Measurements from ENCODE around the gene TCF4. TPM values are rescaled to one million over a fixed set of nuclear protein-coding genes. Genes with fewer than 3 reads are reported as not detected.

Gene TCF4
- total RNA-seq, 1 experiment from 2014 or later = 12.5 TPM

DNA sequence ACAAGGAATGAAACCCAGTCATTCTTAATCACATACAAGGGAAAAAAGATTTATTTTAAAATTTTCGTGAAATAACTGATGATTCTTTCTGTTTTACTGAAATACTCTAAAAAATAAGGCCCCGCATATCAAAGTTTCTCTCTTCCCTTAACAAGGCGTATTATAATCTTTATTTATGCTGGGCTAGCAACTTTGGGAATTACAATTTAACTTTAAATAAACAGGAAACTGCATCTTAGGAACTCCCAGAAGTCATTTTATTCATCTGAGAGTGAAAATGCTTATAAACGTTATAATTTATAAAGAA is 166.7 kb downstream of the TCF4 start:
- H3K27me3 ChIP-seq (ENCODE audit: low read length) = no peaks in the 10 kb centered on the region
- CTCF ChIA-PET = no interaction called here
- no peaks in the 10 kb centered on the region for H3K9me2 ChIP-seq (replicated peaks; ENCODE audit: low read length)
- intact Hi-C loops (cut with micrococcal nuclease) = no loop called here
- H3K79me2 ChIP-seq (ENCODE audit: low read length) = no peaks in the 10 kb centered on the region
- no peak overlapping the region for H3K9ac ChIP-seq (ENCODE audit: low read length)
- H2AFZ ChIP-seq (ENCODE audit: low read length) = no peak overlapping the region
- TF ChIP-seq, protein P1, sequence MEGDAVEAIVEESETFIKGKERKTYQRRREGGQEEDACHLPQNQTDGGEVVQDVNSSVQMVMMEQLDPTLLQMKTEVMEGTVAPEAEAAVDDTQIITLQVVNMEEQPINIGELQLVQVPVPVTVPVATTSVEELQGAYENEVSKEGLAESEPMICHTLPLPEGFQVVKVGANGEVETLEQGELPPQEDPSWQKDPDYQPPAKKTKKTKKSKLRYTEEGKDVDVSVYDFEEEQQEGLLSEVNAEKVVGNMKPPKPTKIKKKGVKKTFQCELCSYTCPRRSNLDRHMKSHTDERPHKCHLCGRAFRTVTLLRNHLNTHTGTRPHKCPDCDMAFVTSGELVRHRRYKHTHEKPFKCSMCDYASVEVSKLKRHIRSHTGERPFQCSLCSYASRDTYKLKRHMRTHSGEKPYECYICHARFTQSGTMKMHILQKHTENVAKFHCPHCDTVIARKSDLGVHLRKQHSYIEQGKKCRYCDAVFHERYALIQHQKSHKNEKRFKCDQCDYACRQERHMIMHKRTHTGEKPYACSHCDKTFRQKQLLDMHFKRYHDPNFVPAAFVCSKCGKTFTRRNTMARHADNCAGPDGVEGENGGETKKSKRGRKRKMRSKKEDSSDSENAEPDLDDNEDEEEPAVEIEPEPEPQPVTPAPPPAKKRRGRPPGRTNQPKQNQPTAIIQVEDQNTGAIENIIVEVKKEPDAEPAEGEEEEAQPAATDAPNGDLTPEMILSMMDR (conservative IDR thresholded peaks at IDR 0.05; ENCODE audit: low read depth, low read length) = no peak
- no peak for TF ChIP-seq EZH2 (IDR thresholded peaks at IDR 0.05; ENCODE audit: low read length, unreplicated experiment)
- TF ChIP-seq EZH2phosphoT487 (IDR thresholded peaks at IDR 0.05; ENCODE audit: borderline replicate concordance, low read length) = no peak
- ATAC-seq (no peak), DNase-seq (no peak)
- no TSS peak for BruUV-seq (replicated peaks)
- H3K4me3 ChIP-seq (ENCODE audit: low read length) = no peak overlapping the region
- POLR2A ChIA-PET (ENCODE audit: unreplicated experiment) = no interaction called here
- H3K9me3 ChIP-seq (ENCODE audit: low read length) = no peaks in the 10 kb centered on the region
- no peak overlapping the region for H3K27ac ChIP-seq (ENCODE audit: low read length)
- no peaks in the 10 kb centered on the region for H3K36me3 ChIP-seq (ENCODE audit: low read depth, low read length)
- H3K4me2 ChIP-seq (ENCODE audit: low read length) = no peak overlapping the region
- H4K20me1 ChIP-seq (ENCODE audit: low read length) = no peaks in the 10 kb centered on the region
- no peaks in the 10 kb centered on the region for H3K4me1 ChIP-seq (ENCODE audit: insufficient read depth, low read length)
- no peaks in the 10 kb centered on the region for H3F3A ChIP-seq (ENCODE audit: low read length, unreplicated experiment)

GRCh38 chr18:55420665-55421307 is 167.2 kb downstream of the TCF4 start:
- no peaks in the 10 kb centered on the region for H3K27me3 ChIP-seq (ENCODE audit: low read length)
- no peak overlapping the region for H3K4me2 ChIP-seq (ENCODE audit: low read length)
- no peaks in the 10 kb centered on the region for H3K9me2 ChIP-seq (replicated peaks; ENCODE audit: low read length)
- no TSS peak for BruUV-seq (replicated peaks)
- no peak overlapping the region for H2AFZ ChIP-seq (ENCODE audit: low read length)
- no peaks in the 10 kb centered on the region for H3K4me1 ChIP-seq (ENCODE audit: insufficient read depth, low read length)
- no peaks in the 10 kb centered on the region for H3K36me3 ChIP-seq (ENCODE audit: low read depth, low read length)
- H4K20me1 ChIP-seq (ENCODE audit: low read length) = no peaks in the 10 kb centered on the region
- DNase-seq = no peak
- H3F3A ChIP-seq (ENCODE audit: low read length, unreplicated experiment) = no peaks in the 10 kb centered on the region
- CTCF ChIA-PET = interaction anchor here (0.7 kb wide), 1 partner anchor 424 kb away, joined by 5 read pairs; no protein-coding TSS in a partner anchor
- H3K4me3 ChIP-seq (ENCODE audit: low read length) = no peak overlapping the region
- no peaks in the 10 kb centered on the region for H3K9me3 ChIP-seq (ENCODE audit: low read length)
- POLR2A ChIA-PET (ENCODE audit: unreplicated experiment) = no interaction called here
- TF ChIP-seq, protein P1 (conservative IDR thresholded peaks at IDR 0.05; ENCODE audit: low read depth, low read length) = no peak
- TF ChIP-seq EZH2 (IDR thresholded peaks at IDR 0.05; ENCODE audit: low read length, unreplicated experiment) = no peak
- no peak for TF ChIP-seq EZH2phosphoT487 (IDR thresholded peaks at IDR 0.05; ENCODE audit: borderline replicate concordance, low read length)
- no peak overlapping the region for H3K9ac ChIP-seq (ENCODE audit: low read length)
- no peak overlapping the region for H3K27ac ChIP-seq (ENCODE audit: low read length)
- ATAC-seq = no peak
- intact Hi-C loops (cut with micrococcal nuclease) = no loop called here
- H3K79me2 ChIP-seq (ENCODE audit: low read length) = no peaks in the 10 kb centered on the region

GRCh38 chr18:55419947-55420664 is 167.9 kb downstream of the TCF4 start:
- H3K27ac ChIP-seq (ENCODE audit: low read length) = no peak overlapping the region
- DNase-seq = no peak
- H4K20me1 ChIP-seq (ENCODE audit: low read length) = no peaks in the 10 kb centered on the region
- intact Hi-C loops (cut with micrococcal nuclease) = loop anchor here (10.0 kb wide), 1 partner anchor 875 kb away; no protein-coding TSS in a partner anchor
- no peaks in the 10 kb centered on the region for H3F3A ChIP-seq (ENCODE audit: low read length, unreplicated experiment)
- no peaks in the 10 kb centered on the region for H3K4me1 ChIP-seq (ENCODE audit: insufficient read depth, low read length)
- no peak for TF ChIP-seq EZH2phosphoT487 (IDR thresholded peaks at IDR 0.05; ENCODE audit: borderline replicate concordance, low read length)
- no peak for TF ChIP-seq EZH2 (IDR thresholded peaks at IDR 0.05; ENCODE audit: low read length, unreplicated experiment)
- TF ChIP-seq, protein P1 (conservative IDR thresholded peaks at IDR 0.05; ENCODE audit: low read depth, low read length) = no peak
- ATAC-seq = no peak
- no peak overlapping the region for H3K4me2 ChIP-seq (ENCODE audit: low read length)
- BruUV-seq (replicated peaks) = no TSS peak
- H3K9me3 ChIP-seq (ENCODE audit: low read length) = no peaks in the 10 kb centered on the region
- H3K36me3 ChIP-seq (ENCODE audit: low read depth, low read length) = no peaks in the 10 kb centered on the region
- no peak overlapping the region for H3K4me3 ChIP-seq (ENCODE audit: low read length)
- no peak overlapping the region for H2AFZ ChIP-seq (ENCODE audit: low read length)
- no peaks in the 10 kb centered on the region for H3K27me3 ChIP-seq (ENCODE audit: low read length)
- no peaks in the 10 kb centered on the region for H3K79me2 ChIP-seq (ENCODE audit: low read length)
- CTCF ChIA-PET = interaction anchor here (0.7 kb wide), 1 partner anchor 425 kb away, joined by 5 read pairs; no protein-coding TSS in a partner anchor
- no peaks in the 10 kb centered on the region for H3K9me2 ChIP-seq (replicated peaks; ENCODE audit: low read length)
- POLR2A ChIA-PET (ENCODE audit: unreplicated experiment) = no interaction called here
- no peak overlapping the region for H3K9ac ChIP-seq (ENCODE audit: low read length)
